ENCODE results near the gene MPPE1. TPM values are rescaled to one million over a fixed set of nuclear protein-coding genes. Genes with fewer than 3 reads are reported as not detected.

The MPPE1 gene
- total and polyA plus RNA-seq, 9 of the 15 experiments (the other 6 are each of a cell fraction or from before 2014, with no cell fraction given), result 10.7 to 19.5 (median 13.3) TPM

DNA sequence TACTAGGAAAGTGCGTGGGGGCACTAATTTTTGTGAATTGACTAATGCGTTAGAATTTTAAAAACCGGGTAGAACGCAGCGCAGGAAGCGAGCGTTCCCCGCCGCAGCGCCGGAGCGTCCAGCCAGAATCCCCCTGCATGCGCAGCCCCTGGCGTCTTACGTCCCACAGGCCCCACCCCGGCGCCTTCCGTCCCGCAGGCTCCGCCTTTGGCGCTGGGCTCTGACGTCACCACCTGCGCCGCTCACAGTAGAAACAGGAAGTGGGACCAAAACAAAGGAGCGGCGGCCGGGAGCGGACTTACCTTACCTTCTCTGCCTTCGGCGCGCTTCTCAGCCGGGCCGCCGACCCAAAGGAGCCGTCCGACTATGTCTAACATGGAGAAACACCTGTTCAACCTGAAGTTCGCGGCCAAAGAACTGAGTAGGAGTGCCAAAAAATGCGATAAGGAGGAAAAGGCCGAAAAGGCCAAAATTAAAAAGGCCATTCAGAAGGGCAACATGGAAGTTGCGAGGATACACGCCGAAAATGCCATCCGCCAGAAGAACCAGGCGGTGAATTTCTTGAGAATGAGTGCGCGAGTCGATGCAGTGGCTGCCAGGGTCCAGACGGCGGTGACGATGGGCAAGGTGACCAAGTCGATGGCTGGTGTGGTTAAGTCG, 56.8 kb downstream of the MPPE1 start, which contains the start of gene CHMP1B (continued):
- TF ChIP-seq ZNF699 (CRISPR knock-in tag; IDR thresholded peaks at IDR 0.05; ENCODE audit: insufficient replicate concordance) (no peak), MBD2 (IDR thresholded peaks at IDR 0.05; ENCODE audit: borderline replicate concordance, low read depth) (peak; percentile 89), XRCC3 (IDR thresholded peaks at IDR 0.05) (no peak), MAFF (IDR thresholded peaks at IDR 0.05; ENCODE audit: low read length) (no peak), HDAC6 (IDR thresholded peaks at IDR 0.05; ENCODE audit: low read depth, low read length) (no peak), RNF2 (IDR thresholded peaks at IDR 0.05) (no peak), PCBP2 (IDR thresholded peaks at IDR 0.05; ENCODE audit: low read depth, low read length, poor library complexity, severe bottlenecking) (no peak), PML (IDR thresholded peaks at IDR 0.05; ENCODE audit: low read length) (peak; percentile 60; the same call in 1 of the 2 replicates), FOXK1 (CRISPR knock-in tag; IDR thresholded peaks at IDR 0.05; ENCODE audit: borderline replicate concordance) (no peak), NR3C1 (CRISPR knock-in tag; IDR thresholded peaks at IDR 0.05) (no peak), FOXP1 (CRISPR knock-in tag; IDR thresholded peaks at IDR 0.05) (no peak), RBM39 (optimal IDR thresholded peaks at IDR 0.05; ENCODE audit: low read depth, low read length) (peak; percentile 36), GTF2F1 (IDR thresholded peaks at IDR 0.05; ENCODE audit: low read depth, low read length) (peak; percentile 45; the same call in 1 of the 2 replicates), TEAD4 (IDR thresholded peaks at IDR 0.05; ENCODE audit: low read length) (no peak; the same call in 1 of the 2 replicates), TEAD4 (CRISPR knock-in tag; IDR thresholded peaks at IDR 0.05; ENCODE audit: borderline replicate concordance) (no peak), TSC22D4 (tag; IDR thresholded peaks at IDR 0.05) (no peak), COPS2 (conservative IDR thresholded peaks at IDR 0.05) (no peak), POLR3G (IDR thresholded peaks at IDR 0.05; ENCODE audit: extremely low read depth, insufficient read length, insufficient replicate concordance) (no peak), NONO (IDR thresholded peaks at IDR 0.05; ENCODE audit: low read depth in 2 of 2, low read length in 1 of 2) (no peak)
- TF ChIP-seq, protein P1, sequence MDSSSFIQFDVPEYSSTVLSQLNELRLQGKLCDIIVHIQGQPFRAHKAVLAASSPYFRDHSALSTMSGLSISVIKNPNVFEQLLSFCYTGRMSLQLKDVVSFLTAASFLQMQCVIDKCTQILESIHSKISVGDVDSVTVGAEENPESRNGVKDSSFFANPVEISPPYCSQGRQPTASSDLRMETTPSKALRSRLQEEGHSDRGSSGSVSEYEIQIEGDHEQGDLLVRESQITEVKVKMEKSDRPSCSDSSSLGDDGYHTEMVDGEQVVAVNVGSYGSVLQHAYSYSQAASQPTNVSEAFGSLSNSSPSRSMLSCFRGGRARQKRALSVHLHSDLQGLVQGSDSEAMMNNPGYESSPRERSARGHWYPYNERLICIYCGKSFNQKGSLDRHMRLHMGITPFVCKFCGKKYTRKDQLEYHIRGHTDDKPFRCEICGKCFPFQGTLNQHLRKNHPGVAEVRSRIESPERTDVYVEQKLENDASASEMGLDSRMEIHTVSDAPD (CRISPR knock-in tag; IDR thresholded peaks at IDR 0.05), result no peak
- TF ChIP-seq, protein P2, sequence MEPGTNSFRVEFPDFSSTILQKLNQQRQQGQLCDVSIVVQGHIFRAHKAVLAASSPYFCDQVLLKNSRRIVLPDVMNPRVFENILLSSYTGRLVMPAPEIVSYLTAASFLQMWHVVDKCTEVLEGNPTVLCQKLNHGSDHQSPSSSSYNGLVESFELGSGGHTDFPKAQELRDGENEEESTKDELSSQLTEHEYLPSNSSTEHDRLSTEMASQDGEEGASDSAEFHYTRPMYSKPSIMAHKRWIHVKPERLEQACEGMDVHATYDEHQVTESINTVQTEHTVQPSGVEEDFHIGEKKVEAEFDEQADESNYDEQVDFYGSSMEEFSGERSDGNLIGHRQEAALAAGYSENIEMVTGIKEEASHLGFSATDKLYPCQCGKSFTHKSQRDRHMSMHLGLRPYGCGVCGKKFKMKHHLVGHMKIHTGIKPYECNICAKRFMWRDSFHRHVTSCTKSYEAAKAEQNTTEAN (CRISPR knock-in tag; IDR thresholded peaks at IDR 0.05), result no peak
- TF ChIP-seq, protein P3, sequence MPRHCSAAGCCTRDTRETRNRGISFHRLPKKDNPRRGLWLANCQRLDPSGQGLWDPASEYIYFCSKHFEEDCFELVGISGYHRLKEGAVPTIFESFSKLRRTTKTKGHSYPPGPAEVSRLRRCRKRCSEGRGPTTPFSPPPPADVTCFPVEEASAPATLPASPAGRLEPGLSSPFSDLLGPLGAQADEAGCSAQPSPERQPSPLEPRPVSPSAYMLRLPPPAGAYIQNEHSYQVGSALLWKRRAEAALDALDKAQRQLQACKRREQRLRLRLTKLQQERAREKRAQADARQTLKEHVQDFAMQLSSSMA (CRISPR knock-in tag; IDR thresholded peaks at IDR 0.05), result no peak
- TF ChIP-seq, protein P4, sequence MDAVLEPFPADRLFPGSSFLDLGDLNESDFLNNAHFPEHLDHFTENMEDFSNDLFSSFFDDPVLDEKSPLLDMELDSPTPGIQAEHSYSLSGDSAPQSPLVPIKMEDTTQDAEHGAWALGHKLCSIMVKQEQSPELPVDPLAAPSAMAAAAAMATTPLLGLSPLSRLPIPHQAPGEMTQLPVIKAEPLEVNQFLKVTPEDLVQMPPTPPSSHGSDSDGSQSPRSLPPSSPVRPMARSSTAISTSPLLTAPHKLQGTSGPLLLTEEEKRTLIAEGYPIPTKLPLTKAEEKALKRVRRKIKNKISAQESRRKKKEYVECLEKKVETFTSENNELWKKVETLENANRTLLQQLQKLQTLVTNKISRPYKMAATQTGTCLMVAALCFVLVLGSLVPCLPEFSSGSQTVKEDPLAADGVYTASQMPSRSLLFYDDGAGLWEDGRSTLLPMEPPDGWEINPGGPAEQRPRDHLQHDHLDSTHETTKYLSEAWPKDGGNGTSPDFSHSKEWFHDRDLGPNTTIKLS (IDR thresholded peaks at IDR 0.05; ENCODE audit: borderline replicate concordance, low read depth), result peak; percentile 29; the same call in 1 of the 2 replicates
- TF ChIP-seq, protein P5, sequence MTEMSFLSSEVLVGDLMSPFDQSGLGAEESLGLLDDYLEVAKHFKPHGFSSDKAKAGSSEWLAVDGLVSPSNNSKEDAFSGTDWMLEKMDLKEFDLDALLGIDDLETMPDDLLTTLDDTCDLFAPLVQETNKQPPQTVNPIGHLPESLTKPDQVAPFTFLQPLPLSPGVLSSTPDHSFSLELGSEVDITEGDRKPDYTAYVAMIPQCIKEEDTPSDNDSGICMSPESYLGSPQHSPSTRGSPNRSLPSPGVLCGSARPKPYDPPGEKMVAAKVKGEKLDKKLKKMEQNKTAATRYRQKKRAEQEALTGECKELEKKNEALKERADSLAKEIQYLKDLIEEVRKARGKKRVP (CRISPR knock-in tag; IDR thresholded peaks at IDR 0.05), result 0 out of 2 replicates have a peak, but pooled peaks have one; percentile 39
